ENCODE measurements around the gene GRM4.

GRM4 gene

GRCh38 chr6:34170346-34170745, 24.5 kb upstream of the GRM4 start:
- H3K27ac ChIP-seq (ENCODE audit: low read length) = no peak overlapping the region
- H3K9me2 ChIP-seq (replicated peaks; ENCODE audit: insufficient read depth, low read length) = no peaks in the 10 kb centered on the region
- no peaks in the 10 kb centered on the region for H3K9me3 ChIP-seq (replicated peaks; ENCODE audit: insufficient read depth, low read length)
- H3K9ac ChIP-seq (ENCODE audit: low read length) = no peak overlapping the region
- H4K20me1 ChIP-seq (ENCODE audit: insufficient read depth, low read length) = no peaks in the 10 kb centered on the region
- TF ChIP-seq CTCF (IDR thresholded peaks at IDR 0.05; ENCODE audit: low read length) = no peak
- no peak for TF ChIP-seq EZH2phosphoT487 (IDR thresholded peaks at IDR 0.05; ENCODE audit: low read length)
- no peak for TF ChIP-seq EZH2 (optimal IDR thresholded peaks at IDR 0.05; ENCODE audit: low read depth, low read length)
- no peaks in the 10 kb centered on the region for H3F3A ChIP-seq (ENCODE audit: insufficient read depth, low read length)
- H3K79me2 ChIP-seq (ENCODE audit: low read length) = no peaks in the 10 kb centered on the region
- no peak overlapping the region for H2AFZ ChIP-seq (ENCODE audit: low read length)
- no peak for DNase-seq
- no peaks in the 10 kb centered on the region for H3K27me3 ChIP-seq (replicated peaks; ENCODE audit: insufficient read depth, low read length)
- no peak overlapping the region for H3K4me2 ChIP-seq (ENCODE audit: low read depth, low read length)
- H3K36me3 ChIP-seq (replicated peaks; ENCODE audit: insufficient read depth, low read length) = no peaks in the 10 kb centered on the region
- no peak overlapping the region for H3K4me3 ChIP-seq (ENCODE audit: low read length)
- H3K4me1 ChIP-seq (ENCODE audit: low read length) = no peaks in the 10 kb centered on the region

DNA sequence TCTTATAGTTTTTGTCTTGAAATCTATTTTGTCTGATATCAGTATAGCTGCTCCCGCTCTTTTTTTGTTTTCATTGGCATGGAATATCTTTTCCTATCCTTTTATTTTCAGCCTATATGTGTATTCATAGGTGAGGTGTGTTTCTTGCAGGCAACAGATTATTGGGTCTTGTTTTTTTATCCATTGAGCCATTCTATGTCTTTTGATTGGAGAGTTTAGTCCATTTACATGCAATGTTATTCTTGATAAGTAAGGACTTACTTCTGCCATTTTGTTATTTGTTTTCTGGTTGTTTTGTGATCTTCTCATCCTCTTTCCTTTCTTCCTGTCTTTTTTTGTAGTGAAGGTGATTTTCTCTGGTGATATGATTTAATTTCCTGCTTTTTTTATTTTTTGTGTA, 24.0 kb upstream of the GRM4 start:
- no peaks in the 10 kb centered on the region for H3K36me3 ChIP-seq (replicated peaks; ENCODE audit: insufficient read depth, low read length)
- H3K4me3 ChIP-seq (ENCODE audit: low read length) = no peak overlapping the region
- no peak overlapping the region for H3K4me2 ChIP-seq (ENCODE audit: low read depth, low read length)
- H3K79me2 ChIP-seq (ENCODE audit: low read length) = no peaks in the 10 kb centered on the region
- H4K20me1 ChIP-seq (ENCODE audit: insufficient read depth, low read length) = no peaks in the 10 kb centered on the region
- TF ChIP-seq EZH2phosphoT487 (IDR thresholded peaks at IDR 0.05; ENCODE audit: low read length) = no peak
- TF ChIP-seq EZH2 (optimal IDR thresholded peaks at IDR 0.05; ENCODE audit: low read depth, low read length) = no peak
- no peak for TF ChIP-seq CTCF (IDR thresholded peaks at IDR 0.05; ENCODE audit: low read length)
- H3K4me1 ChIP-seq (ENCODE audit: low read length) = no peaks in the 10 kb centered on the region
- no peaks in the 10 kb centered on the region for H3K27me3 ChIP-seq (replicated peaks; ENCODE audit: insufficient read depth, low read length)
- no peaks in the 10 kb centered on the region for H3K9me3 ChIP-seq (replicated peaks; ENCODE audit: insufficient read depth, low read length)
- no peak for DNase-seq
- no peaks in the 10 kb centered on the region for H3F3A ChIP-seq (ENCODE audit: insufficient read depth, low read length)
- no peak overlapping the region for H3K27ac ChIP-seq (ENCODE audit: low read length)
- H3K9ac ChIP-seq (ENCODE audit: low read length) = no peak overlapping the region
- no peak overlapping the region for H2AFZ ChIP-seq (ENCODE audit: low read length)
- no peaks in the 10 kb centered on the region for H3K9me2 ChIP-seq (replicated peaks; ENCODE audit: insufficient read depth, low read length)

- H3K9me2 ChIP-seq (replicated peaks; ENCODE audit: insufficient read depth, low read length) = no peaks in the 10 kb centered on the region
- H3K27me3 ChIP-seq (replicated peaks; ENCODE audit: insufficient read depth, low read length) = peaks cover 21% of the 10 kb centered on the region
- H3K9ac ChIP-seq (ENCODE audit: low read length) = no peak overlapping the region
- H3K4me1 ChIP-seq (ENCODE audit: low read length) = no peaks in the 10 kb centered on the region
- no peak overlapping the region for H3K27ac ChIP-seq (ENCODE audit: low read length)
- H2AFZ ChIP-seq (ENCODE audit: low read length) = no peak overlapping the region
- TF ChIP-seq EZH2 (optimal IDR thresholded peaks at IDR 0.05; ENCODE audit: low read depth, low read length) (no peak), EZH2phosphoT487 (IDR thresholded peaks at IDR 0.05; ENCODE audit: low read length) (no peak), CTCF (IDR thresholded peaks at IDR 0.05; ENCODE audit: low read length) (no peak)
- no peaks in the 10 kb centered on the region for H3K79me2 ChIP-seq (ENCODE audit: low read length)
- no peaks in the 10 kb centered on the region for H4K20me1 ChIP-seq (ENCODE audit: insufficient read depth, low read length)
- H3K36me3 ChIP-seq (replicated peaks; ENCODE audit: insufficient read depth, low read length) = no peaks in the 10 kb centered on the region
- no peak overlapping the region for H3K4me3 ChIP-seq (ENCODE audit: low read length)
- H3F3A ChIP-seq (ENCODE audit: insufficient read depth, low read length) = no peaks in the 10 kb centered on the region
- H3K4me2 ChIP-seq (ENCODE audit: low read depth, low read length) = no peak overlapping the region
- DNase-seq = no peak
- no peaks in the 10 kb centered on the region for H3K9me3 ChIP-seq (replicated peaks; ENCODE audit: insufficient read depth, low read length)
Measured at GRCh38 chr6:34161857-34162515, 16.1 kb upstream of the GRM4 start.
